ENCODE data around the gene TGFBR2. TPM values are rescaled to one million over a fixed set of nuclear protein-coding genes. Genes with fewer than 3 reads are reported as not detected.
A peak's percentile ranks its signal among the peaks of the same experiment; 100 is the strongest.

Gene TGFBR2
- 100 to 1,000 TPM in 2 of 4 donors, 10 to 100 TPM in 2; 82.1 to 130 (median 101) TPM for polyA plus RNA-seq (ENCODE audit: insufficient read length in 4 of 4)

DNA sequence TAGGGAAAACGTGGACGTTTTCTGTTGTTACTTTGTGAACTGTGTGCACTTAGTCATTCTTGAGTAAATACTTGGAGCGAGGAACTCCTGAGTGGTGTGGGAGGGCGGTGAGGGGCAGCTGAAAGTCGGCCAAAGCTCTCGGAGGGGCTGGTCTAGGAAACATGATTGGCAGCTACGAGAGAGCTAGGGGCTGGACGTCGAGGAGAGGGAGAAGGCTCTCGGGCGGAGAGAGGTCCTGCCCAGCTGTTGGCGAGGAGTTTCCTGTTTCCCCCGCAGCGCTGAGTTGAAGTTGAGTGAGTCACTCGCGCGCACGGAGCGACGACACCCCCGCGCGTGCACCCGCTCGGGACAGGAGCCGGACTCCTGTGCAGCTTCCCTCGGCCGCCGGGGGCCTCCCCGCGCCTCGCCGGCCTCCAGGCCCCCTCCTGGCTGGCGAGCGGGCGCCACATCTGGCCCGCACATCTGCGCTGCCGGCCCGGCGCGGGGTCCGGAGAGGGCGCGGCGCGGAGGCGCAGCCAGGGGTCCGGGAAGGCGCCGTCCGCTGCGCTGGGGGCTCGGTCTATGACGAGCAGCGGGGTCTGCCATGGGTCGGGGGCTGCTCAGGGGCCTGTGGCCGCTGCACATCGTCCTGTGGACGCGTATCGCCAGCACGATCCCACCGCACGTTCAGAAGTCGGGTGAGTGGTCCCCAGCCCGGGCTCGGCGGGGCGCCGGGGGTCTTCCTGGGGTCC, at the start of gene TGFBR2:
TGFBR2 (plus strand) TSS at position 301 of the 731 bp plus-strand sequence; CDS start at position 584, 283 bp downstream.
- peak; percentile 69 to 83 (median 81) for DNase-seq (ENCODE audit: low read depth in 4 of 4, low spot score in 2 of 4)

DNA sequence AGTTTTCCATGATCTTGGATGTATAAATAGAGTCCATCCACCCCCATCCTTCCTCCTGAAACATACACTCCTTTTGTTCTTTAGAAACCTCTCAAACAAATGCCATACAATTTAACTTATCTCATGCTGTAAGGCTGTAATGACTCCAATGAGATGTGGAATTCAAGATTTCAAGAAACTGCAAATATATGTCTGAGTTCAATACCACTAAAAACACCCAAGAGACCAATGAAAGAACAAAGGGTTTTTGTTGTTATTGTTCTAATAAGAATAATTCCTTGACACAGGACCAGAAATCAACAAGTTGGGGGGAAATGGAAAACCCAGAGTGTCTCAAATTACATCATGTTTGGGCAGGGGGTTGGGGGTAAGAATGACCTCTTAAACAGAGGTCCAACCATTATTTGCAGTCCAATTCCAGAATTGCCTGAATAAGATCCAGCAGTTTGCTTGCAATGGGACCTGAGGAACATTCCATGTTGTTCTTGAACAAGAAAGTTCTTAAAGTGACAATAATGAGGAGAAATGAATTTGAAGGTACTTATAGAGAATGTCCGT, 48.6 kb upstream of the TGFBR2 start:
- DNase-seq (ENCODE audit: low read depth in 4 of 4, low spot score in 2 of 4), result no peak

DNA sequence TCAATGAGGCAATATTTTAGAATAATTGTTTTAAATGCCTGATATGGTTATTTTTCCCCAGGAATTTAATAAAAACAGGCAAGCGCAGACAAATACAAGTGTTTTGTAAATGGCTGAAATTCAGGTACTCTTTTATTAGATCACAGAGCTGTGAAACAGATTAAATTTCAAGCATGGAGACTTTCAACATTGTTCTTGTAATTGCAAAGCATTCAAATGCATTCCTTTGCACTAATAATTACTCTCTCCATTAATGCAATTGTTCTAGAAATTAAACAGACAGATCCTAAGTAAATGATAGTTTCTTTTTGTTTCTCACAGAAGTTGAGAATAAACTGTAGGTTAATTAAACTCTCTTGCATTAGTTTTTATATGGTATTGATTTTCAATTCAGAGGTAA, 42.4 kb upstream of the TGFBR2 start:
- no peak for DNase-seq (ENCODE audit: low read depth in 4 of 4, low spot score in 2 of 4)

GRCh38 chr3:30567139-30567753, 39.2 kb upstream of the TGFBR2 start:
- no peak for DNase-seq (ENCODE audit: low read depth in 4 of 4, low spot score in 2 of 4)

DNA sequence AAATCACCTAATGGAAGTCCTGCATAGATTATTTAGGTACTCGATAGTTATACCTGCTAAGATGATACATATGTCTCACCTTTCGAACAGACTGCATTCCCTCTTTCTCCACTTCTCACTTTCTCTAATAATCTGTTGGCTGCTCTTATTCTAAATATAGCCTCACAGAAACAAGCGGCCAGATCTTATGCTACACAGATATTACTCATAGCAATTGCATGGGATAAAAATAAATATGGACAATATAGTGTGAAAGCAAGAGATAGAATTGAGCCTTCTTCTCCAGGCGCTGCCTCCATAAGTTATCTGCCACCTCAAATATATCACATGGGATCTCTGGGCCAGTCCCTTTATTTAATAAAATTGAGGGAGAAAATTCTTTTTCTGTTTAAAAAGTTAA, 29.5 kb upstream of the TGFBR2 start:
- no peak for DNase-seq (ENCODE audit: low read depth in 4 of 4, low spot score in 2 of 4)

DNA sequence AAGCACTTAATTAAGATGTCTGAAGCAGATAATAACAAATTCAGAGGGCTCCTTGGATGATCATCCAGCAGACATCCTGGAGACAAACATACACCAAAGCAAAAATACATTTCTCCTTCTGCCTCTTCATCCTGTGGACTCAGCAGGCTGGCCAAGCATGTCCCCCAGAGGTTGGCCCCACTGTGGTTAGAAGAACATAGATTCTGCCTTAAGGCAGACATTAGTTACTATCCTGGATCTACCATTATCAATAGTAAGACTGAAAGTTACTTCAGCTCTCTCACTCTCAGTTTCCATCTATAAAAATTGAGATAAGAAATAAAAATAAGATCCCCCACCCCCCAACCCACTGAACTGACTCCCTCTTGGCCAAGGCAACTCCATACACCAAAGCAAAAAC, 28.6 kb upstream of the TGFBR2 start:
- no peak for DNase-seq (ENCODE audit: low read depth in 4 of 4, low spot score in 2 of 4)

DNA sequence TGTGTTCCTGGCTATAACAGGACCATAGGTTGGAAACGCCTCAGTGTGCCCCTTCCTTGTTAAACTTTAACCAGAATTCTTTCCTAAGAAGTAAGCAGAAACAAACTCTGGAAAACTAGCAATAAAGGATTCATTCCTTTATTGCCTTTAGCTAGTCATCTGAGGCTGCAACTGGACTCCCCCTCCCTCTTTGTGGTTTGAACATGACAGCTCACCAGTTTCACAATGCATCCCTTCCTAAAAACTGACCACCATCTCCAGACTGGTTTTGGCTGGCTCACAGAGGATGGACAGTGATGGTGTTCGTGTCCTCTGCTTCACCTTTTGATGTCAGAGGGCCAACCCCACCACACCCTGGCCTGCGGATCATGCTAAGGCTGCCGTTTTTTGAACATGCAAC, 27.9 kb upstream of the TGFBR2 start:
- DNase-seq (ENCODE audit: low read depth in 4 of 4, low spot score in 2 of 4), result peak in 2 of 4 donors; percentile 6 to 27

GRCh38 chr3:30578986-30579579, 27.3 kb upstream of the TGFBR2 start:
- no peak for DNase-seq (ENCODE audit: low read depth in 4 of 4, low spot score in 2 of 4)

- no peak for DNase-seq (ENCODE audit: low read depth in 4 of 4, low spot score in 2 of 4)
Observed at GRCh38 chr3:30581067-30581585, 25.3 kb upstream of the TGFBR2 start.

- no peak for DNase-seq (ENCODE audit: low read depth in 4 of 4, low spot score in 2 of 4)
Observed at GRCh38 chr3:30581982-30582381, 24.4 kb upstream of the TGFBR2 start.

DNA sequence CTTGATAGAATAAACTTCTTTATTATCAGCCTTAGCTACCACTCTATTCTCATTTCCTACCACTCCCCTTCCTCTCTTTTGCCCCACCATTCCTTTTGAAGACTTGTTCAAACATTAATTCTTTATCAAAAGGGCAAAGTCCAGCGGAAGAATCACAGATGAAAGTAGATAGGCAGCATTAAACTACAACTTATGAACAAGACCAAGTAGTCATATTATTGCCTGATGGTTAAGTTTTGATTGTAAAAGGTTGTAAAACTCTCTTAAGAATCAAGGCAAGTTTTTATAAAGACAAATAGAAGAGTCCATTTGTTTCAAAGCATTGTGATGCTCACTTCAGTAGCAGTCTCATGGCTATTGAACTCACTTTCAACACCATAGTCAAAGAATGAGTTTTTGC, 22.4 kb upstream of the TGFBR2 start:
- no peak for DNase-seq (ENCODE audit: low read depth in 4 of 4, low spot score in 2 of 4)

GRCh38 chr3:30585654-30586053, 20.7 kb upstream of the TGFBR2 start:
- no peak for DNase-seq (ENCODE audit: low read depth in 4 of 4, low spot score in 2 of 4)

DNA sequence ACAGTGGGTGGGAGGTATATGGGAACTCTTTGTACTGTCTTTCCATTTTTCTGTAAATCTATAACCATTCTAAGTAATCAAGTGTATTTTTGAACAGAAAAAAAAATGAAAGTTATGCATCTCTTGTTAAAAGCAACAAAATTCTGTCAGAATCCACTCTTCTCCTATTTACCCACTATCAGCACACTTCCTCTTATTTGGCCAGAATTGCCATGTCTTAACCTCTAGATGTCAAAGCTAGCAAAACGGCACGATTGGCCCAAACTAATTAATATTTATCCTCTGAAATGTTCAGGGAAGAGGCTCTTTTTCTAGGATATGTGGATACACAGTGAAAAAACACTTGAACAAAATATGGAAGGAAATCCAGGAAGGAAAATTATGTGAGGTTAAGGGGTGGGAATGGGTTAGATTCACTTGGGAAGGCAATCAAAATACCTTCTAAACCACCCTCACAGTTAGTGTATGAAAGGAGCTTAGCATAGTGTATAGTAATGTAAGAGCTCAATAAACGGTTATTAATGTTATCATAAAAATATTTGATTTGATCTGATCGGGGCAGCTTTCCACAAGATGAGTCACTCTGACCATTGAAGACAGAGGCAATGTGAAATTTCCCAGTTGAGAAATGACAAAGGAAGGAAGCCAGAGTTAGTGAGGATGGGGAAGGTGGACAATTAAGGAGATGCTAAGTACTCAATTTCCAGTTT, 20.1 kb upstream of the TGFBR2 start:
- no peak for DNase-seq (ENCODE audit: low read depth in 4 of 4, low spot score in 2 of 4)

DNA sequence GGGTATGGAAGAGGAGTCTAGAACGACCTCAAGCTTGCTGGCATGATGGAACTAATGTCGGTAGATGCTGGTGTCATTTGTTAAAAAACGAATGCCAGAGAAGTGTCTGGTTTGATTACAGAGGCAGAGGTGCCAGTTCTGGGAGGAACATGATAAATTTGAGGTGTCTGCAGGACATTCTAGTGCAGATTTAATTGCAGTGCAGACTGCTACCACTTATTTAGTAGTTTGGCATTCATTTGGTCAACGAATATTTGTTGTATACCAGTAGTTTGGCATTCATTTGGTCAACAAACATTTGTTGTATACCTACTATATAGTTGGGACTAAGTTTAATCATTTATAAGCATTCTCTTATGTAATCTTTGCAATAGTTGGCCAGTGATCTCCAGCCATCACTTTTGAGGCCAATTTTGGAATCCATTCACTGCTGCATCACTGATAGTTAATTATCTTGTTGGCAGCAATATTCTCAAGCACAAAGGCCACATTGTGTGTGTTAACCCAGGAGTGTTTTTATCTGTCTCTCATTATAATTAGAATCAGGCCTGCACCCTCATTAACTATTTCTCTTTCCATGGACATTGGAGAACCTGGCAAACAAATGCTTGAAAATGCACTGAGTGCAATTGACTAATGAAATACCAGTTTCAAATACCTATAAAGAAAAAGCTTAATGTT, 19.5 kb upstream of the TGFBR2 start:
- no peak for DNase-seq (ENCODE audit: low read depth in 4 of 4, low spot score in 2 of 4)

- DNase-seq (ENCODE audit: low read depth in 4 of 4, low spot score in 2 of 4), result no peak
Observed at GRCh38 chr3:30587904-30588303, 18.5 kb upstream of the TGFBR2 start.

GRCh38 chr3:30596152-30596551, 10.2 kb upstream of the TGFBR2 start:
- DNase-seq (ENCODE audit: low read depth in 4 of 4, low spot score in 2 of 4), result no peak

DNA sequence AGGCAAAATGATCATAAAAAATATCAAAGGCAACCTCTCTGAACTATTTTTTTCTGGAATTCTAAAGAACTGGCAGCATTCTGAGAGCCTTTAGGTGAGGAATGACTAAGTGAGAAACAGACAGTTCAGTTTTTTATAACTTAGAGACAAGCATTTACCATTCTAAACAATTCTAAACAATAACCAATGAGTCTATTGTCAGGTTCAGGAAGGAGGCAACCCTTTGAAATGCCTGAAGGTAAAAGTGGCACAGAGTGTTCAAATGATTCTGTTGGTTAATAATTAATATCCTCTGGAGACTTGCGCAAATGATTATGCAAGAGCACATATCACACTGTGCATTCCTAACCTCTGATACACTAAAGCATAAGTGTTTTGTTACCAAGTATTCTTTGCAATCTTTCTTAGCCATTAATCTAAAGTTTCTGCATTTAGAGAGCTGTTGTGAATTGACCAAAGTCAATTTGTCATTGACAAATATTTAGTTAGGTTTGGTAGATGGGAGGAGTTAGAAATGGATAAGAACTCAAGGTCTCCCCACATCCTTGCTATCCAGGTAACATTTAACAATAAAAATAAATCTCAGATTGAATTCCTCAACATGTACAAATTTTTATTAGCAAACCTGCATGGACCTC, 9.2 kb upstream of the TGFBR2 start:
- DNase-seq (ENCODE audit: low read depth in 4 of 4, low spot score in 2 of 4), result peak in 2 of 4 donors; percentile 10 to 40

GRCh38 chr3:30597769-30598134, 8.6 kb upstream of the TGFBR2 start:
- no peak for DNase-seq (ENCODE audit: low read depth in 4 of 4, low spot score in 2 of 4)

DNA sequence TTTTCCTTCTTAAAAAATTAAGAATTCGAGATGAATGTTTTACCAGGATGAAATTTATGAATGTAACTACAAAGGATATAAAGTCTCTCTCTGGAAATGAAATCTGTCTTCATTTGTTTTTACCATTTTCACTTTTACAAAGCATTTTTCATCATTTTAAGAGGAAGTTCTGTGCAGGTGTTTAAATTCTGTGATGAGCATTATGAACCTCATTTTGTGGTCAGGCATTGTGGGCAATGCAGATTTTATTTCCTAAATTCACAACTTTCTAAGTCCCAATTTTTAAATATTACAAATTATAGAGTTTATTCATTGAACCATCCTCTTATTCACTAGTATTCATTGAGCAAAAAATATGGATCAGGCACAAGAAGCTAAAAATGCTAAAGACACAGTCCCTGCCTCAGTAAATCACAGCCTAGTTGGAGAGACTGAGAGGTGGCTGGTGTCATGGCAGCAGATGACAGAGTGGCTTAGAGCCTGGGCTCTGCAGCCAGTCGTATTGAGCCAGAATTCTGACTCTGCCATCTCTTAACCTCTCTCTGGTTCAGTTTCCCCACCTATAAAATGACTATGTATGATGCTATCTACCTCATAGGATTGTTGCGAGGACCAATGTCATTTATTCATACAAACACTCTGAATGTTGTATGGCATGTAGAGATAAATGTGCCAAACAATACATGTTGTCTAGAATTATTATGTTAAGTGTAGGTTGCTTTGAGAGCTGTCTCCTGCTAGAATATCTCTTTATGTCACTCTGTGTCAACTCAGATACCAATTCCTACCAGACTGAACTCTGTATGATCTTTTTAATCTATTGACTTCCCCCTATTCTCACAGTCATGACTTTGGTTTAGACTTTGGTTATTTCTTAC, 7.5 kb upstream of the TGFBR2 start:
- DNase-seq (ENCODE audit: low read depth in 4 of 4, low spot score in 2 of 4), result no peak

Data from left renal cortex interstitium (tissue), 4 donors.